HG03139 (cell line): ENCODE measurements around the gene SERPINB4.
"Not testable (repeated sequence)": the region's sequence is repeated elsewhere in the genome, so short reads cannot be mapped to it uniquely, and the experiment has no call there.

ENCODE experiments used
- ATAC-seq: cut with Tn5 transposase; IDR thresholded peaks from one replicate; pipeline ENCODE4 v1.9.1; 2021; ENCODE audit not compliant: unreplicated experiment

Gene SERPINB4

DNA sequence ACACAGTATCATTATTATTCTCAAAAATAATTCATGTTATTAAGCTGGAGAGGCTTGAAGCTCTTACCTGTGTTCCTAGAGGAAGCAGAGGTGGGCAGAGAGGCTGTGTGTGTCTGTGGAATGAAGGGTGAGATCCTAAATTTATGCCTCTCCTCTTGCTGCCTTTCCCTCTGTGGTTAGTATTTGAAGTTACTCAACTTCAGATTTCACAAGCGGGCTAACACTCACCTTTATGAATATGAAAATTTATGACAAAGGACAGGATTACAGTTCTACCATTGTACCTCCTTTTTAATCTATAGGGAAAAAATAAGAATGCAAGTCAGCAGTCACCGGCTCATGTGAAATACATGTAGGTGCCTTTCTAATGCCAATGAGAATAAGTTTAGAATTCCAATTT, at the start of gene SERPINB4:
TSS of gene SERPINB4 (minus strand) at position 115 of the 400 bp plus-strand sequence. CDS start 679 bp downstream, outside the sequence.
- not testable (repeated sequence) for ATAC-seq

- no peak for ATAC-seq
These were observed 45.0 kb upstream of the SERPINB4 start for GRCh38 chr18:63689064-63689463.

- ATAC-seq: no peak
These were observed 42.8 kb upstream of the SERPINB4 start for GRCh38 chr18:63686871-63687270.

GRCh38 chr18:63684718-63685117, 40.7 kb upstream of the SERPINB4 start:
- no peak for ATAC-seq

DNA sequence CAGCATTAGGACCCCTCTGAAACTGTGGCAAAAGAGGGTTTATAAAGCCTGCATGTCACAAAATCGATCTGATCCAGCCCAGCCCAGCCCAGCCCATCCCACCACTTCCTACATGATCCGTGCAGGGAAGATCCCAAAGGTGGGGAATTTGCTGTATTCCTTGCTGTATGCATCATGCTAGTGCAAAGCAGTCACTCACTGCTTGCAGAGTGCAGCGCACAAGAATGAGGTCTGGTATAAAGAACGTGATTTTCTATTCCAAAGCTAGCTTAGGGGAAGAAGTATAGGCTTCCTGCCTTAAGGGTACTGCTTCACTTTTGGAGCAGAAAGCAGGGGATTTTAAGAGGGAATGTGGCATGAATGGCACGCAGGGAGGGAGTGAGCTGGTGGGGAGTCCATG, 39.8 kb upstream of the SERPINB4 start:
- ATAC-seq: no peak

DNA sequence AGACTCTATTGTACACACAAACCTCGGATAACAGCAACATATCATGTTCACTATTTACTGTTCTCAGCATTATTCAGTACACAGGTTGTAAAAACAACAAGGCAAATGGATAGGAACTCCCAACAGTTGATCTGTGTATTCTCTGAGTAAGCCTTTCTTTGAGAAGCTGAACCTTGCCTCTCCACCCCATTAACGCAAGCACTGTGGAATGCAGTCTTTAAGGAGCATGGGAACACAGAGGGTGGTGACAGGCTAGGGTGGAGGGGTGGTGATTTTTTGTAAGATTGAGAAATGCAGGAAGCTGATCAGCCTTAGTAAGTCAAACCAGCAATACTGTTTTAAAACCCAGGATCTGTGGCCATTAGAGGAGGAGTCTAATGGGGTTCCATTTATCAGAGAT, 39.1 kb upstream of the SERPINB4 start:
- no peak for ATAC-seq

DNA sequence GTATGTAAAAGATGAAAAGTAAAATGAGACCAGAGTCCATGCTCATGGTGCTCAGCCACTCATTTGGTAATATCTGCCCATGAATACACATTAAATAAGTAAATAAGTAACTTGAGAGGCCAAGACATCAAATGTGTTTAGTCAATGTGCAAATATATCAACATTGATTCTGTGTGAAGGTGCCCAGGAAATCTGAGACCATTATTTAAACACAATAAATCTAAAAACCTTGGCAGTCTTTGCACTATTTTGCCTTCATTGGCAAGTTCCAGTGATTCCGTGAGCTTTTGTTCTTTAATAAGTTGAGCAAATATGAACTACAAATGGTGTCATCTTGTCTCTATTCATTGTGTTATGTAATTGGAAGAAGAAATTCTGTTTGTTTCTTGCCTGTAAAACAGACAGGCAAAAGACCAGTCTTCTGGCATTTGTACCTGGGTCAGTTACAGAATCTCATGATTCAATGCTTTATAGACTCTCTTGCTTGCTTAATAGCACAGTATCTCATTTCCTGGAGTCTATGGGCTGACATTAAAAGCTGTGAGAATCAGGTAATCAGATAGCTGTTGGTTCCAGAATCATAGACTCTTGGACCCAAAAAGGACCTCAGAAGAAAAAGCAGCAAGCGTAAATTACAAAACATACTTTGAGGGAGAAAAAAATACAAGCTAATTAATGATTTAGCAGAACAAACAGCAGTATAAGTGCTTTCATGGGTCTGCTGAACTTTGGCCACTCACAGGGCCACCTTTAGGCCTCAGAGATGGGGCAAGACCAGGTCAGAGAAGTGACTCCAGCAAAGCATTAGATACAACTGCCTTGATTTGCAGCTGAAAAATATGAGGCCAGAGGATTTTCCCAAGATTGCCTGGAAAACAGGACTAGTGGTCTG, 37.6 kb upstream of the SERPINB4 start:
- no peak for ATAC-seq

- no peak for ATAC-seq
These were observed 36.0 kb upstream of the SERPINB4 start for GRCh38 chr18:63679820-63680606.

GRCh38 chr18:63677500-63678225, 33.6 kb upstream of the SERPINB4 start:
- no peak for ATAC-seq

- ATAC-seq: peak; percentile 90
These were observed 32.7 kb upstream of the SERPINB4 start for GRCh38 chr18:63676526-63677323.

GRCh38 chr18:63664571-63664970, 20.5 kb upstream of the SERPINB4 start:
- no peak for ATAC-seq

- not testable (repeated sequence) for ATAC-seq
These were observed 17.7 kb upstream of the SERPINB4 start, which contains the start of gene SERPINB3 for GRCh38 chr18:63661750-63662149. TSS of gene SERPINB3 (minus strand) at chr18:63661893. CDS start at chr18:63661216, 677 bp downstream.

GRCh38 chr18:63658920-63659319, 14.9 kb upstream of the SERPINB4 start:
- ATAC-seq: not testable (repeated sequence)

DNA sequence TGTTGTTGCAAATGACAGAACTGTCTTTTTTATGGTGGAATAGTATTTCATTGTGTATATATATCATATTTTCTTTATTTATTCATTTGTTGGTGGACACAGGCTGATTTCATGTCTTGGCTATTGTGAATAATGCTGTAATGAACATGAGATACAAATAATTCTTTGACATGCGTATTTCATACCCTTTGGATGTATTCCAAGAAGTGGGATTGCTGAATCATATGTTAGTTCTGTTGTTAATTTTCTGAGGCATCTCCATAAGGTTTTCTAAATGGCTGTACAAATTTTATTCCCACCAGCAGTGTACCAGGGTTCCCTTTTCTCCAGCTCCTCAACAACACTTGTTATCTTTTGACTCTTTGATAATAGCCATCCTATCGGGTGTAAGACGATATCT, 6.2 kb upstream of the SERPINB4 start:
- ATAC-seq: not testable (repeated sequence)

GRCh38 chr18:63648241-63648640, 4.2 kb upstream of the SERPINB4 start:
- no peak for ATAC-seq

- no peak for ATAC-seq
These were observed 2.9 kb upstream of the SERPINB4 start for GRCh38 chr18:63646936-63647335.

DNA sequence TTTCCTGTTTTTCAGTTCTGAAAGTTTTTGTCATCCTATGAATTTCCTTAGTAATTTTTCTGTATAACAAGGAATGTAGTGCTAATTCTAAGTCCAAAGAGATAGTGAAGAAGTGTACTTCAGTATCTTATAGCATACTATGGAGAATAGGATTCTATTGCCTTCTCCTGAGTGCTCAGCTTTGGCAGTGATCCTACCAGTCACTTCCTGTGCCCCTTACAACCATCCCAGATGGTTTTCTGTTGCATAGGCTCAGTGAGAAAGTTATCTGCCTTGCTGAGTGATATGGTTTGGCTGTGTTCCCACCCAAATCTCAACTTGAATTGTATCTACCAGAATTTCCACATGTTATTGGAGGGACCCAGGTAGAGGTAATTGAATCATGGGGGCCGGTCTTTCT, 638 bp upstream of the SERPINB4 start:
- ATAC-seq: not testable (repeated sequence)

DNA sequence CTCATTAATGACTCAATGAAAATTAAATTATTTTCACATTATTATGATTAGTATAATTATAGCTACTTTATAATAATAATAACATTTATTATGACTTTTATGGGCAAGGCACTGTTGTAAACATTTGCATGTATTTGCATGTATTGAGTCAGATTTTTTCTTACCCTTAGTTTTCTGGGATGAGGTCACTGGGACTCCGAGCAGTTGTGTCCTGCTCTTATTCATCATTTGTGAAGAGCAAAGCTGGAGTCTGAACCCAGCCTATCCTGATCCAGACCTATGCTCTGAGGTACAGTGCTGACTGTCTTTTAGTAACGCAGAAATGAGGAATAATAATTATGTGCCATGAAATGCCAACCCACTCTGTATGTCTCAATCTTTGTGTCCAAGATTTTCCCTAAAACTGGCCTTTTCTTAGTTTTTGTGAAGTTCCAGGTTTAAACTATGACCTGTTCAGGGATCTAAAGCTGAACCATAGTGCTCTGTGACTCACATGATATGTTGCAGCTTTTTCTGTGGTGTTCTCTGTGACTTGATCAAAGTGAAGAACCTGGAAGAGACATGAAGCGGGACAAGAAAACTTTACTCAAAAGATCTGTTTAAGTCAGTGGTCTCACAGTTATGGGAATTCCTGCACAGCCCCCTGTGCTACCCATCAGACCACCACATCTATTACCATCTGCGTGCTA, 1.2 kb downstream of the SERPINB4 start:
- ATAC-seq: not testable (repeated sequence)

DNA sequence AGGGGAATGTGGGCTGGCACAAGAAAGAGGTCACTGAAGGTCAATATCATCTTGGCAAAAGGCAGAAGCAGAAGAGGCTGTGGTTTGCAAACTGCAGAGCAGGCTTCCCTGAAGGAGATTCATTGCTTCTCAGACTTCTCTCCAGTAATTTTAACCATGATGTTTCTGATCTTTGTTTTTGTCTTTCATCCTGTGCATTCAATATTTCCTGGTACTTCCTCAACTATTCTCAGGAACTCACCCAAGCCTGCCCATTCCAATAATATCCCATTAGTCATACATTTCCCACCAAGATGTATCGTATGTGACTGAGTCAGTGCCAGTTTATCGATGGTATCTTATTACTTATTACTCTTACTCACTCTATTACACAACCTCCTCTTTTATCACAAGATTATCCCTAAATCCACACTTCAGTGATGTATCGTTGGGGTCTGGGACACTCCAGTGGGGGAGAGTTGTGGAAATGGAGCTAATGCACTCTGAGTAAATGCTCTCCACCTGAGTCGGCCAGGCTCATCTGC, 2.8 kb downstream of the SERPINB4 start:
- ATAC-seq: not testable (repeated sequence)
